8988T (cell line): ENCODE measurements around the gene GPSM3.
A peak's percentile ranks its signal among the peaks of the same experiment; 100 is the strongest.
"Not testable (repeated sequence)": the region's sequence is repeated elsewhere in the genome, so short reads cannot be mapped to it uniquely, and the experiment has no call there.

Source experiments
- DNase-seq: peaks from one replicate; pipeline ENCODE4 v3.0.0; 2011

Gene GPSM3

GRCh38 chr6:32186151-32186840 lies 6.1 kb downstream of the GPSM3 start:
- not testable (repeated sequence) for DNase-seq

GRCh38 chr6:32185681-32186131 lies 6.7 kb downstream of the GPSM3 start:
- DNase-seq, result not testable (repeated sequence)

- no peak for DNase-seq
Observed at GRCh38 chr6:32184084-32184640, 8.3 kb downstream of the GPSM3 start, which contains the start of gene AGER. Gene AGER, minus strand, starts transcription at chr6:32184253. Its CDS starts 31 bp downstream, at chr6:32184222.

- no peak for DNase-seq
Observed at GRCh38 chr6:32183483-32184083, 8.9 kb downstream of the GPSM3 start.

- DNase-seq, result no peak
Observed at GRCh38 chr6:32183030-32183429, 9.4 kb downstream of the GPSM3 start.

- no peak for DNase-seq
Observed at GRCh38 chr6:32182555-32182981, 9.9 kb downstream of the GPSM3 start.

GRCh38 chr6:32181915-32182529 lies 10.4 kb downstream of the GPSM3 start:
- DNase-seq, result no peak

GRCh38 chr6:32181148-32181702 lies 11.2 kb downstream of the GPSM3 start:
- DNase-seq, result no peak

- no peak for DNase-seq
Observed at GRCh38 chr6:32179766-32180405, 12.6 kb downstream of the GPSM3 start.

- no peak for DNase-seq
Observed at GRCh38 chr6:32178547-32179440, 13.6 kb downstream of the GPSM3 start.

GRCh38 chr6:32177788-32178546 lies 14.5 kb downstream of the GPSM3 start, which contains the start of gene RNF5:
Gene RNF5, plus strand, starts transcription at chr6:32178405. Its CDS starts 107 bp downstream, at chr6:32178512.
- peak; percentile 92 for DNase-seq

GRCh38 chr6:32177183-32177787 lies 15.2 kb downstream of the GPSM3 start:
- no peak for DNase-seq

GRCh38 chr6:32176476-32177182 lies 15.8 kb downstream of the GPSM3 start:
- no peak for DNase-seq

- DNase-seq, result peak; percentile 85
Observed at GRCh38 chr6:32175711-32176475, 16.6 kb downstream of the GPSM3 start, which contains the start of gene AGPAT1. Gene AGPAT1, minus strand, starts transcription at chr6:32176084. Its CDS starts 4,588 bp downstream, at chr6:32171496.

- DNase-seq, result no peak
Observed at GRCh38 chr6:32175322-32175710, 17.1 kb downstream of the GPSM3 start.

- DNase-seq, result no peak
Observed at GRCh38 chr6:32174416-32174815, 18.0 kb downstream of the GPSM3 start.

- DNase-seq, result no peak
Observed at GRCh38 chr6:32173051-32173727, 19.3 kb downstream of the GPSM3 start.

GRCh38 chr6:32171234-32171633 lies 21.2 kb downstream of the GPSM3 start:
- no peak for DNase-seq
